Natural killer cell (primary cell): ENCODE measurements around the gene RIIAD1. TPM values are rescaled to one million over a fixed set of nuclear protein-coding genes. Genes with fewer than 3 reads are reported as not detected.
"Not testable (repeated sequence)": the region's sequence is repeated elsewhere in the genome, so short reads cannot be mapped to it uniquely, and the experiment has no call there.

Experiments
- ATAC-seq, 3 donors: fragments of 150-1000 bp in 2 of 3; fragments of 200-7000 bp in 1 of 3; cut with Tn5 transposase; 1 replicate in 1 of 3; 2 replicates in 2 of 3; pipeline ENCODE4 v1.10.0; 2021; ENCODE audit warnings: mild to moderate bottlenecking in 2 of 3, moderate library complexity in 2 of 3
- DNase-seq, 2 donors: peaks; one replicate each; pipeline versions ENCODE4 v3.0.0 to v3.0.0-alpha.2; 2013 to 2021; ENCODE audit warnings: mixed read lengths in 1 of 2
- H3K27ac ChIP-seq: one replicate; pipeline ENCODE4 v1.5.1; 2013; ENCODE audit warnings: mild to moderate bottlenecking, low read length
- H3K27me3 ChIP-seq: one replicate; pipeline ENCODE4 v1.6.1; 2013; ENCODE audit warnings: low read length; ENCODE audit not compliant: control insufficient read depth, insufficient read depth
- H3K36me3 ChIP-seq: one replicate; pipeline ENCODE4 v1.6.1; 2013; ENCODE audit warnings: low read length; ENCODE audit not compliant: control insufficient read depth, insufficient read depth
- H3K4me1 ChIP-seq: one replicate; pipeline ENCODE4 v1.6.1; 2013; ENCODE audit warnings: low read length; ENCODE audit not compliant: control insufficient read depth, insufficient read depth
- H3K4me3 ChIP-seq: one replicate; pipeline ENCODE4 v1.5.1; 2013; ENCODE audit warnings: low read length
- H3K9me3 ChIP-seq: one replicate; pipeline ENCODE4 v1.6.1; 2013; ENCODE audit warnings: low read length; ENCODE audit not compliant: control insufficient read depth, insufficient read depth
- H3K27ac Mint-ChIP-seq, 2 donors: one replicate each; pipeline ENCODE4 v1.8.0; 2022; ENCODE audit warnings: mild to moderate bottlenecking in 2 of 2, mixed read lengths in 2 of 2, moderate library complexity in 1 of 2
- H3K27me3 Mint-ChIP-seq, 2 donors: one replicate each; pipeline ENCODE4 v1.8.0; 2022; ENCODE audit warnings: low read depth in 2 of 2, mixed read lengths in 2 of 2
- H3K36me3 Mint-ChIP-seq: one replicate; pipeline ENCODE4 v1.8.0; 2022; ENCODE audit warnings: mixed read lengths
- H3K4me1 Mint-ChIP-seq, 2 donors: one replicate each; pipeline ENCODE4 v1.8.0; 2022; ENCODE audit warnings: mixed read lengths in 2 of 2
- H3K4me3 Mint-ChIP-seq: one replicate; pipeline ENCODE4 v1.8.0; 2022; ENCODE audit warnings: mild to moderate bottlenecking, moderate library complexity, mixed read lengths
- H3K9me3 Mint-ChIP-seq, 2 donors: one replicate each; pipeline ENCODE4 v1.8.0; 2022; ENCODE audit warnings: mixed read lengths in 2 of 2
- CTCF ChIP-seq: fragments of 200-600 bp; IDR thresholded peaks from one replicate; pipeline ENCODE4 v1.8.0; 2022; ENCODE audit warnings: antibody characterized with exemption
- WGBS: methylation state at CpG from one replicate; pipeline ENCODE4 v1.1.7; 2013; ENCODE audit warnings: missing lambda C conversion rate; ENCODE audit not compliant: insufficient coverage; 5-methylcytosine and 5-hydroxymethylcytosine counted together
- intact Hi-C: fragments of 100-400 bp; cut with micrococcal nuclease; formaldehyde crosslinking; loops from one replicate; pipeline ENCODE4 v1.14.2; 2022
- total RNA-seq, 4 donors: library from RNA; stranded (reverse); fragments of 120-200 nt in 1 of 4; gene quantifications; one replicate each; pipeline versions ENCODE4 v1.2.3 to v1.2.4, GENCODE V29; 2013 to 2022

The RIIAD1 gene
- total RNA-seq, 3 donors from 2014 or later (not counting 1 experiment from before 2014, with no cell fraction given), result not detected

DNA sequence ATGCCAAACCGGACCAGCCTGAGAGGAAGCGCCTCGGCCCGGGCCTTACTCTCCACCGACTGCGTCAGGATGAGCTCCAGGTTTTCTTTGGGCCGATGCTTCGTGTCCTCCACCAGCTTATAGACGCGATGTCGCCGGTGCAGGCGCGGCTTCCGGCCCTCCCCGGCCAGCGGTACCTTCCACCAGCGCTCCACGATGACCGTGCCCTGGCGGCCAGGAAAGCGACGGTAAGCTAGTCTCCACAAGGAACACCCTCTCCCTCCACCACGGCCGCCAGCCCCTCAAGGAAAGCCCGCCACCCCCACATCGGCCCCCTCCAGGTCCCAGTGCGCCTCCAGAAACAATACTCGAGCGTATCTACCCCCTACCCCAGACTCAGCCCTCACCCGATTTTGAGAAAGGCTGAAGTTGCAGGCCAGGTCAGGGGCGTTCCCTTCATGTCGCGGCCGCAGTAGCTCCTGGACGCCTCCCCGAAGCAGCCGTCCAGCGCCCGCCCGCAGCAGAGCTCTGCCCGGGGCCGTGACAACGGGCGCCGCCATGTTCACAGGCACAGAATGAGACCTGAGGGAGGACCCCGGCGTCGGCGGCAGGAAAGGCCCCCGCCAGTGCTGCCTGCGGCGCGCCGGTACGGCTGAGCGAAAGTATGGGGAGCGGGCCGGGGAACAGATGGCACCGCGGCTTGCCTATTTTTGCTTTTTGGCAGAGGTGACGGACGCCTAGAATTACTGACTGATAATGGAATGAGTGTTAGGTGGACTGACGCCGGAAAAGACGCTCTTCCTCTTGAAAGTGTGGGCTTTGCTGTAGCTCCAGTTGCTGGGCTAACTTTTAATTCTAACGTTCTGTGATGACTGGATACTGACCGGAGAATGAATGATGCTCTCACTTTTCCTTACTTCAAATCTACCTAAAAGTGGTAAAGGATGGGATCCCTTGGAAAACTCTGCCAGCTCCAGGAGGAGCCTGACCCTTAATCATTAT lies 41.9 kb downstream of the RIIAD1 start, which contains the start of gene MRPL9:
TSS of gene MRPL9 (minus strand) at position 556 of the 981 bp plus-strand sequence. CDS start at position 539, 17 bp downstream.
- Mint-ChIP-seq H3K36me3 (no peaks in the 10 kb centered on the region), H3K4me3 (peak within 1 kb of the TSS; percentile 98), H3K4me1 (peaks cover 22 to 23% of the 10 kb centered on the region in 2 donors), H3K9me3 (no peaks in the 10 kb centered on the region), H3K27ac (peak within 1 kb of the TSS; percentile 96 to 99), H3K27me3 (no peaks in the 10 kb centered on the region)
- Histone ChIP-seq H3K36me3 (peaks cover 21% of the 10 kb centered on the region), H3K4me1 (peaks cover 11% of the 10 kb centered on the region), H3K4me3 (peak within 1 kb of the TSS; percentile 76), H3K9me3 (no peaks in the 10 kb centered on the region), H3K27me3 (no peaks in the 10 kb centered on the region), H3K27ac (peak within 1 kb of the TSS; percentile 91)
- peak; percentile 84 to 88 for DNase-seq
- under 1% methylated on average over 68 of the region's 68 CpGs for WGBS
- no peak for TF ChIP-seq CTCF
- intact Hi-C loops, result loop anchor here (1.0 kb wide), 1 partner anchor 27 kb away; the partner anchor contains the start of gene TDRKH
- ATAC-seq, result peak; percentile 97 to 99 (median 98)

GRCh38 chr1:151763990-151764389 lies 42.7 kb downstream of the RIIAD1 start:
- H3K36me3 ChIP-seq, result peaks cover 21% of the 10 kb centered on the region
- no peaks in the 10 kb centered on the region for H3K9me3 Mint-ChIP-seq
- H3K36me3 Mint-ChIP-seq, result no peaks in the 10 kb centered on the region
- H3K27me3 Mint-ChIP-seq, result no peaks in the 10 kb centered on the region
- no peak for ATAC-seq
- WGBS, result 70% methylated on average over 10 of the region's 10 CpGs
- peaks cover 22 to 23% of the 10 kb centered on the region in 2 donors for H3K4me1 Mint-ChIP-seq
- intact Hi-C loops, result loop anchor here (1.0 kb wide), 1 partner anchor 26 kb away; the partner anchor contains the start of gene TDRKH
- H3K27ac ChIP-seq, result peak overlapping the region; percentile 91
- H3K4me3 ChIP-seq, result peak overlapping the region; percentile 76
- DNase-seq, result no peak
- peaks cover 11% of the 10 kb centered on the region for H3K4me1 ChIP-seq
- peak overlapping the region; percentile 98 for H3K4me3 Mint-ChIP-seq
- no peaks in the 10 kb centered on the region for H3K27me3 ChIP-seq
- peak overlapping the region; percentile 96 to 99 for H3K27ac Mint-ChIP-seq
- H3K9me3 ChIP-seq, result no peaks in the 10 kb centered on the region
- TF ChIP-seq CTCF, result no peak

- H3K9me3 Mint-ChIP-seq, H3K4me3 ChIP-seq, H3K27me3 ChIP-seq, H3K36me3 ChIP-seq, H3K36me3 Mint-ChIP-seq, ATAC-seq, H3K4me3 Mint-ChIP-seq, H3K27ac Mint-ChIP-seq, H3K9me3 ChIP-seq, H3K27ac ChIP-seq, DNase-seq, H3K4me1 ChIP-seq, intact Hi-C loops, H3K27me3 Mint-ChIP-seq: not testable (repeated sequence)
- H3K4me1 Mint-ChIP-seq, result peaks cover 10 to 11% of the 10 kb centered on the region in 2 donors
- 75% methylated on average over 2 of the region's 7 CpGs for WGBS
These were observed 47.2 kb downstream of the RIIAD1 start for GRCh38 chr1:151768351-151769066.

DNA sequence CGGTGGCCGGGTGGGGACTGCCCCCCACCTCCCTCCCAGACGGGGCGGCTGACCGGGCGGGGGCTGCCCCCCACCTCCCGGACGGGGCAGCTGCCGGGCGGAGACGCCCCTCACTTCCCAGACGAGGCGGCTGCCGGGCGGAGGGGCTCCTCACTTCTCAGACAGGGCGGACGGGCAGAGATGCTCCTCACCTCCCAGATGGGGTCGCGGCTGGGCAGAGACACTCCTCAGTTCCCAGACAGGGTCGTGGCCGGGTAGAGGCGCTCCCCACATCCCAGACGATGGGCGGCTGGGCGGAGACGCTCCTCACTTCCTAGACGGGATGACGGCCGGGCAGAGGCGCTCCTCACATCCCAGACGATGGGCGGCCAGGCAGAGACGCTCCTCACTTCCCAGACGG lies 47.9 kb downstream of the RIIAD1 start:
- H3K4me3 ChIP-seq, ATAC-seq, H3K36me3 ChIP-seq, H3K27ac Mint-ChIP-seq, H3K27me3 ChIP-seq, H3K9me3 ChIP-seq, DNase-seq, H3K27me3 Mint-ChIP-seq, H3K4me3 Mint-ChIP-seq, H3K36me3 Mint-ChIP-seq, H3K4me1 ChIP-seq, intact Hi-C loops, H3K27ac ChIP-seq, H3K4me1 Mint-ChIP-seq, H3K9me3 Mint-ChIP-seq: not testable (repeated sequence)
- 99% methylated on average over 21 of the region's 34 CpGs for WGBS
